CD14-positive monocyte (primary cell): ENCODE results near the gene FIGNL2. TPM values are rescaled to one million over a fixed set of nuclear protein-coding genes. Genes with fewer than 3 reads are reported as not detected.

ENCODE experiments used
- DNase-seq, 3 donors: peaks; one replicate each; pipeline ENCODE4 v3.0.0-alpha.2; 2011 to 2022
- H2AFZ ChIP-seq: 2 replicates; pipeline ENCODE4 v1.6.0; 2012; ENCODE audit warnings: mild to moderate bottlenecking, low read depth, low read length, inconsistent platforms; ENCODE audit not compliant: insufficient read depth, poor library complexity, severe bottlenecking
- H3K27ac ChIP-seq, 2 donors: 1 replicate in 1 of 2; 2 replicates in 1 of 2; pipeline ENCODE4 v1.5.1; 2012 to 2013; ENCODE audit warnings: low read length in 2 of 2, control low read depth in 1 of 2, inconsistent platforms in 1 of 2, low read depth in 1 of 2, mild to moderate bottlenecking in 1 of 2
- H3K27me3 ChIP-seq, 2 donors: one replicate each; pipeline versions ENCODE4 v1.6.0 to v1.6.1; 2011 to 2013; ENCODE audit warnings: low read length in 2 of 2; ENCODE audit not compliant: control insufficient read depth in 2 of 2, insufficient read depth in 2 of 2
- H3K36me3 ChIP-seq, 2 donors: replicated peaks in 1 of 2; 1 replicate in 1 of 2; 2 replicates in 1 of 2; pipeline versions ENCODE4 v1.5.1 to v1.6.1; 2012 to 2013; ENCODE audit warnings: low read length in 2 of 2, control low read depth in 1 of 2, inconsistent platforms in 1 of 2, mild to moderate bottlenecking in 1 of 2; ENCODE audit not compliant: insufficient read depth in 2 of 2, control insufficient read depth in 1 of 2
- H3K4me1 ChIP-seq, 2 donors: 1 replicate in 1 of 2; 2 replicates in 1 of 2; pipeline versions ENCODE4 v1.5.1 to v1.6.1; 2012 to 2013; ENCODE audit warnings: low read length in 2 of 2, control low read depth in 1 of 2, inconsistent platforms in 1 of 2, mild to moderate bottlenecking in 1 of 2, moderate library complexity in 1 of 2; ENCODE audit not compliant: insufficient read depth in 2 of 2, control insufficient read depth in 1 of 2
- H3K4me2 ChIP-seq: replicated peaks from 2 replicates; pipeline ENCODE3; 2012; ENCODE audit warnings: low read length, moderate library complexity, mild to moderate bottlenecking; ENCODE audit not compliant: poor library complexity, severe bottlenecking; ENCODE audit errors: extremely low read depth
- H3K4me3 ChIP-seq, 3 experiments: fragments of 200-600 bp in 1 of 3; sonication (generic) in 1 of 3; replicated peaks in 1 of 3; 1 replicate in 2 of 3; 2 replicates in 1 of 3; pipeline ENCODE4 v1.5.1; 2011 to 2013; ENCODE audit warnings: low read length in 3 of 3, mild to moderate bottlenecking in 3 of 3, control low read depth in 2 of 3, low read depth in 2 of 3, inconsistent platforms in 1 of 3, moderate library complexity in 1 of 3
- H3K79me2 ChIP-seq: 2 replicates; pipeline ENCODE4 v1.6.0; 2012; ENCODE audit warnings: mild to moderate bottlenecking, control low read depth, inconsistent platforms, low read length, moderate library complexity; ENCODE audit not compliant: insufficient read depth
- H3K9ac ChIP-seq: 2 replicates; pipeline ENCODE4 v1.6.0; 2017; ENCODE audit warnings: low read length, mild to moderate bottlenecking; ENCODE audit not compliant: insufficient read depth, poor library complexity, severe bottlenecking
- H3K9me3 ChIP-seq, 2 donors: replicated peaks in 1 of 2; 1 replicate in 1 of 2; 2 replicates in 1 of 2; pipeline versions ENCODE4 v1.5.1 to v1.6.1; 2012 to 2013; ENCODE audit warnings: low read length in 2 of 2, control low read depth in 1 of 2; ENCODE audit not compliant: control insufficient read depth in 1 of 2, insufficient read depth in 1 of 2
- H4K20me1 ChIP-seq: 2 replicates; pipeline ENCODE4 v1.6.0; 2012; ENCODE audit warnings: mild to moderate bottlenecking, low read length, control low read depth, moderate library complexity; ENCODE audit not compliant: insufficient read depth
- H3K27ac Mint-ChIP-seq, 7 donors: one replicate each; pipeline ENCODE4 v1.8.0; 2020; ENCODE audit warnings: mild to moderate bottlenecking in 7 of 7, mixed read lengths in 7 of 7, moderate library complexity in 6 of 7, inconsistent platforms in 2 of 7
- H3K27me3 Mint-ChIP-seq, 3 donors: one replicate each; pipeline ENCODE4 v1.8.0; 2021 to 2022; ENCODE audit warnings: low read depth in 3 of 3, mild to moderate bottlenecking in 3 of 3, mixed read lengths in 3 of 3, moderate library complexity in 3 of 3, inconsistent platforms in 1 of 3
- H3K36me3 Mint-ChIP-seq, 2 donors: one replicate each; pipeline ENCODE4 v1.8.0; 2020; ENCODE audit warnings: mixed read lengths in 2 of 2, inconsistent platforms in 1 of 2, mild to moderate bottlenecking in 1 of 2
- H3K4me1 Mint-ChIP-seq: one replicate; pipeline ENCODE4 v1.8.0; 2020; ENCODE audit warnings: mild to moderate bottlenecking, mixed read lengths
- H3K4me3 Mint-ChIP-seq, 2 donors: one replicate each; pipeline ENCODE4 v1.8.0; 2020; ENCODE audit warnings: mild to moderate bottlenecking in 2 of 2, mixed read lengths in 2 of 2, moderate library complexity in 1 of 2
- H3K9me3 Mint-ChIP-seq, 7 donors: one replicate each; pipeline ENCODE4 v1.8.0; 2020 to 2022; ENCODE audit warnings: mixed read lengths in 7 of 7, mild to moderate bottlenecking in 6 of 7, moderate library complexity in 6 of 7, inconsistent platforms in 2 of 7
- CTCF ChIP-seq: fragments of 200-600 bp; IDR thresholded peaks from one replicate; pipeline ENCODE4 v1.8.0; 2022; ENCODE audit warnings: antibody characterized with exemption, mild to moderate bottlenecking
- WGBS: methylation state at CpG from one replicate; pipeline ENCODE4 v1.1.5; 2013; ENCODE audit warnings: missing lambda C conversion rate; ENCODE audit not compliant: insufficient coverage; 5-methylcytosine and 5-hydroxymethylcytosine counted together
- intact Hi-C, 2 donors: fragments of 100-400 bp; cut with micrococcal nuclease; formaldehyde crosslinking; loops; one replicate each; pipeline versions ENCODE4 v1.15.0 to v1.15.1; 2023
- polyA plus RNA-seq, 3 donors: library from polyadenylated mRNA; depleted of rRNA in 1 of 3; unstranded in 2 of 3; stranded (reverse) in 1 of 3; fragments of 300-500 nt in 2 of 3; fragments of >200 nt in 1 of 3; fragmentation: Illumina TruSeq in 2 of 3; gene quantifications; 1 replicate in 2 of 3; 2 replicates in 1 of 3; pipeline ENCODE4 v1.2.3, GENCODE V29; 2012 to 2021

The FIGNL2 gene
- polyA plus RNA-seq, 3 donors: 0.06 to 0.52 TPM; not detected in 1

- Histone ChIP-seq H4K20me1 (no peaks in the 10 kb centered on the region), H3K27ac (no peak overlapping the region), H3K79me2 (no peaks in the 10 kb centered on the region), H3K4me1 (peaks cover 57 to 71% of the 10 kb centered on the region in 2 donors), H3K36me3 (no peaks in the 10 kb centered on the region), H3K9ac (no peak overlapping the region), H3K4me3 (no peak overlapping the region), H3K4me2 (no peak overlapping the region), H2AFZ (no peak overlapping the region), H3K9me3 (no peaks in the 10 kb centered on the region), H3K27me3 (peaks cover 3 to 52% of the 10 kb centered on the region in 2 donors)
- Mint-ChIP-seq H3K4me1 (peaks cover 57% of the 10 kb centered on the region), H3K4me3 (no peak overlapping the region), H3K27me3 (peaks cover 44 to 61% (median 55%) of the 10 kb centered on the region in 3 donors), H3K36me3 (peaks cover 19 to 24% of the 10 kb centered on the region in 2 donors), H3K27ac (no peak overlapping the region), H3K9me3 (peaks cover 0 to 10% (median 2%) of the 10 kb centered on the region in 7 donors)
- 93% methylated on average over 2 of the region's 8 CpGs for WGBS
- no peak for TF ChIP-seq CTCF
- intact Hi-C loops: no loop called here
- no peak for DNase-seq
Measured at GRCh38 chr12:51866762-51867161, 18.2 kb upstream of the FIGNL2 start.

GRCh38 chr12:51866324-51866723 is 17.8 kb upstream of the FIGNL2 start:
- H4K20me1 ChIP-seq: no peaks in the 10 kb centered on the region
- intact Hi-C loops: no loop called here
- no peaks in the 10 kb centered on the region for H3K36me3 ChIP-seq
- H3K4me1 Mint-ChIP-seq: peaks cover 54% of the 10 kb centered on the region
- no peaks in the 10 kb centered on the region for H3K9me3 ChIP-seq
- H3K4me1 ChIP-seq: peaks cover 52 to 67% of the 10 kb centered on the region in 2 donors
- H3K27ac Mint-ChIP-seq: no peak overlapping the region
- no peak overlapping the region for H3K4me3 Mint-ChIP-seq
- no peak overlapping the region for H3K27ac ChIP-seq
- H3K36me3 Mint-ChIP-seq: peaks cover 19 to 24% of the 10 kb centered on the region in 2 donors
- no peak overlapping the region for H3K4me2 ChIP-seq
- peaks cover 44 to 63% (median 56%) of the 10 kb centered on the region in 3 donors for H3K27me3 Mint-ChIP-seq
- peaks cover 3 to 52% of the 10 kb centered on the region in 2 donors for H3K27me3 ChIP-seq
- no peak overlapping the region for H2AFZ ChIP-seq
- DNase-seq: no peak
- no peak overlapping the region for H3K4me3 ChIP-seq
- no peak for TF ChIP-seq CTCF
- no peaks in the 10 kb centered on the region for H3K79me2 ChIP-seq
- peaks cover 0 to 10% (median 2%) of the 10 kb centered on the region in 7 donors for H3K9me3 Mint-ChIP-seq
- no peak overlapping the region for H3K9ac ChIP-seq
- 100% methylated on average over 1 of the region's 4 CpGs for WGBS
